HG02763 (cell line): Measurements from ENCODE around the gene RND2.
A peak's percentile ranks its signal among the peaks of the same experiment; 100 is the strongest.

Experiments used
- ATAC-seq: cut with Tn5 transposase; IDR thresholded peaks from one replicate; pipeline ENCODE4 v1.9.1; 2021; ENCODE audit warnings: mild to moderate bottlenecking, moderate library complexity; ENCODE audit not compliant: unreplicated experiment

Gene RND2

DNA sequence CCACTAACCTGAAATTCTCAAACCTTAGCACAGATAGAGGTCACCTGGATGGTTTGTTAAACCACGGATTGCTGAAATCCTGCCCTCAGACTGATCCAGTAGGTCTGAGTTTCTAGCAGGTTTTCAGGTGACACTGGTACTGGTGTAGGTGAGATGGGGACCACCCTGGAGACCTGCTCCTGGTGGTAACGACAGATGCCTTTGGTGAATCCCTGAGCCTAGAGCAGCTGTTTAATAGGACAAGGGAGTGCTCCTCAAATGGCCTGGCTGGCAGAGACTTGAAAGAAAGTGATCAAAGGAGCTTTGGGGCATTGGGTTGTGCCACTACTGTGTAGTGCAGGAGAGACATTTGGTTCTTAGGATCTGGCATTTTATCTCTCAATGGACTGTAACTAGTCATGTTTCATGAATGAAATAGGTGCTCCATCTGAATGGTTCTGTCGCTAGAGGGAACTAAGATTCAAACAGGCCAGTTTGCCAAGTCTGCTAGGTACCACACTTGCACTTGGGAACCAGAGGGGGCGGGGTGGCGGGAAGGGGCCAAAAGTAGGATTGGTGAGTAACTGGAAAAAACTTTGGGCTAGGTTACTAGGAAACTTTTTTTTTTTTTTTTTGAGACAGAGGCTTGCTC, 21.4 kb upstream of the RND2 start:
- ATAC-seq = no peak

DNA sequence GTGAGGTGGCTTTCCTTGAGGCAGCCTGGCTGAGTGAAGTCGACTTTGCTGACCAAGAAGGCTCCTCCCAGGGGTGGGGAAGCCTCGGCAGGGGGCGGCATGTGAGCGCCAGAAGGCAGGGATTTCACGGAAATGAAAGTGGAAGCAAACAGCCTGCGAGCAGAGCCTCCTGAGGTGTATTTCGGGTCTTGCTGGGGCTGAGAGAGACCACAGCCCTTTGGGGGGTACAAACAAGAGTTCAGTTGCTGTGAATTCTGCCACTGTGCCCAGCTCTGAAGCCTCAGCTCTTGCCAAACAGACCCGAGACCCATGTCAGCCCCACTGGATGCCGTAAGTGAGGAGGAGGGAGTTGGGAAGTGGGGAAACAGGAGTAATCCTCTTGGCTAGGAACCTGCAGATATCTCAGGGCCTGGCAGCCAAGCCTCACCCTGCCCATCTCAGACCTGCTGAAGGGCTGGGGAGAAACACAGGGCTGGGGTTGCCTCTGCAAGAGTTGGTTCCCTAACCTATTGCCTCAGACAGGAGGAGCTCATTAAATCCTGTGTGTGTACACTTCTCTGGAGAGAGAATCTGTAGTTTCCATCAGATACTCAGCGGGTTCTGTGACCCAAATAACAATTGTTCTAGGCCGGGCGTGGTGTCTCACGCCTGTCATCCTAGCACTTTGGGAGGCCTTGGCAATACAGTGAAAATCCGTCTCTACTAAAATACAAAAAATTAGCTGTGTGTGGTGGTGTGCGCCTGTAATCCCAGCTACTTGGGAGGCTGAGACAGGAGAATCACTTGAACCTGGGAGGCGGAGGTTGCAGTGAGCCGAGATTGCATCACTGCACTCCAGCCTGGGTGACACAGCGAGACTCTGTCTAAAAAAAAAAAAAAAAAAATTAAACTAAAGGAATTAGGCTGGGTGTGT, 18.1 kb upstream of the RND2 start, which contains the start of gene IFI35:
Gene IFI35, plus strand, starts transcription at position 146 of the 913 bp plus-strand sequence. Its CDS starts 164 bp downstream, at position 310.
- peak; percentile 83 for ATAC-seq

DNA sequence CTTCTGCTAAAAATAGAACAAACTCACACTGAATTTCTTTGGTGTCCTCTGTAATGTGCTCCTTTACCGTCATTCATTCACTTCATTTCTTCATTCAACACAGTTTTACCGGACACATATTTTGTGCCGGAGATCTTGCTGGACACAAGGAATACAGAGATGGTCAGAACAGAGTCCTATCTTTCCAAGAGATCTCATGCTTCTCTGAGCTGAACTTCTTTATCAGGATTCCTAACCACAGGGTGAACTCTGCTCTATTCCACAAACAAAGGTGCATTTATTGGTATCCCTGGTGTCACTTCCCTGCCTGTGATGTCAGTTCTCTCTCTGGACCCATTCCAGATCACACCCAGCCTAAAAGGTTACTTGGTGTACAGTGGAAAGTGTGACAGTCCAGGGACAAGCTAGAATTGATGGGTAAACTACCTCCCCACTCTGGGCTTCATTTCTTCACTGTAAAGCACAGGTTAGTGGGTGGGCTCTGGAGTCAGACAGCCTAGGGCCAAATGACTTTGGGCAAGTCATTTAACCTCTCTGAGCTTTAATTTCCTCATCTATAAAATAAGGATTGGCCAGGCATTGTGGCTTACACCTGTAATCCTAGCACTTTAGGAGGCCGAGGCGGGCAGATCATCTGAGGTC, 14.2 kb upstream of the RND2 start:
- ATAC-seq = no peak

DNA sequence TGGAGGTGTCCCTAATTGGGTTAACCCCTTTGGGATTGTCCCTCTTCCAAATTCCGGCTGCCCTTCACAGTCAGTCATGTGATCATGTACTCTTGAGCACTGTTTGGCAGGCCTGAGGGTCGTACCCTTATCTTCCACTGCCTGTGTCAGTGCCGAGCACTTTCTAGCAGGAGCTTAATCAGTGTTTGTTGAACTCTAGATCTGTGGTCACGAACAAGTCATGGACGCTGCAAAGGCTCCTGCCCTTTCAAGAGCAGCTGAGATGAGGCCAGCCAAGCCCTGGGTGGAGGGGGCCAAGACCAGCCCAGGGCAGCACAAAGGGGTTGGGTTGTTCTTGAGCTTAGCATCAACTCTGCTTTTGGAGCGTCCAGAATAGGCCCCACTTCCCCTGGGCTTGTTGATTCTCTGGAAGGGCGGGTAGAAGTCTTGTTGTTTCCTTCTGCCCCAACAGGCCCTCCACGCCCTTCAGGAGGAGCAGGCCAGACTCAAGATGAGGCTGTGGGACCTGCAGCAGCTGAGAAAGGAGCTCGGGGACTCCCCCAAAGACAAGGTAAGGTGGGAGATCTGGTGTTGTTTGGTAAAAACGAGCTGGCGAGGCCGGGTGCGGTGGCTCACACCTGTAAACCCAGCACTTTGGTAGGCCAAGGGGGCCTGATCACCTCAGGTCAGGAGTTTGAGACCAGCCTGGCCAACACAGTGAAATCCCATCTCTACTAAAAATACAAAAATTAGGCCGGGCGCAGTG, 13.1 kb upstream of the RND2 start:
- no peak for ATAC-seq

DNA sequence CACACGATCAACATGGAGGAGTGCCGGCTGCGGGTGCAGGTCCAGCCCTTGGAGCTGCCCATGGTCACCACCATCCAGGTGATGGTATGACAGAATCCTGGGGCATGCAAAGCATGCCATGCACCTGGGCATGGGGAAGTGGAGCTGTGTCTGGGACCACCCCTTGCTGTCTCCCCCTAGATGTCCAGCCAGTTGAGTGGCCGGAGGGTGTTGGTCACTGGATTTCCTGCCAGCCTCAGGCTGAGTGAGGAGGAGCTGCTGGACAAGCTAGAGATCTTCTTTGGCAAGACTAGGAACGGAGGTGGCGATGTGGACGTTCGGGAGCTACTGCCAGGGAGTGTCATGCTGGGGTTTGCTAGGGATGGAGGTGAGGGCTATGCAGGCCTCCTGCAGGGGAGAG, 11.7 kb upstream of the RND2 start:
- ATAC-seq = no peak

DNA sequence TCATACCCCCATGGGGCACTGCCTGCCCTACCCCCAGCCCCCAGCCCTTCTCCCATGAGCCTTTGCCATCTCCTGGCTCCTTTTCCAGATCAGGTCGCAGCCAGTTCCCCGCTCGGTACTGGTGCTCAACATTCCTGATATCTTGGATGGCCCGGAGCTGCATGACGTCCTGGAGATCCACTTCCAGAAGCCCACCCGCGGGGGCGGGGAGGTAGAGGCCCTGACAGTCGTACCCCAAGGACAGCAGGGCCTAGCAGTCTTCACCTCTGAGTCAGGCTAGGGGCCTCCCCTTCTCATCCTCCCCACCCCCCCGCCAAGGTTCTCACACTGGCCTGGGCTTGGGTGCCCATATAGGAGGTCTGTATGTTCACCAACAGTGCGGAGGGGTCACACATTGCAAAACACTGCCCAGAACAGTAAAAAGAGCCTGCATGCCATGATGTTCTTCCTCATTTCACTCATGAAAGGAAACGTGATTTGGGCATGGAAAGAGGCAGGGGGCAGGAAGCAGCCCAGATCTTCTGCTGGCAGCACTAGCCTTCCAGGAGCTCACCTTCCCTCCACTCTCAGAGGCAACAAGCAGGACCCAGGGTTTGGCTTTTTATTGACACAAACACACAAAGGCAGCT, 10.9 kb upstream of the RND2 start:
- no peak for ATAC-seq

GRCh38 chr17:43014649-43015542, 10.1 kb upstream of the RND2 start:
- no peak for ATAC-seq

- ATAC-seq = no peak
Observed at GRCh38 chr17:43015579-43015978, 9.5 kb upstream of the RND2 start.

DNA sequence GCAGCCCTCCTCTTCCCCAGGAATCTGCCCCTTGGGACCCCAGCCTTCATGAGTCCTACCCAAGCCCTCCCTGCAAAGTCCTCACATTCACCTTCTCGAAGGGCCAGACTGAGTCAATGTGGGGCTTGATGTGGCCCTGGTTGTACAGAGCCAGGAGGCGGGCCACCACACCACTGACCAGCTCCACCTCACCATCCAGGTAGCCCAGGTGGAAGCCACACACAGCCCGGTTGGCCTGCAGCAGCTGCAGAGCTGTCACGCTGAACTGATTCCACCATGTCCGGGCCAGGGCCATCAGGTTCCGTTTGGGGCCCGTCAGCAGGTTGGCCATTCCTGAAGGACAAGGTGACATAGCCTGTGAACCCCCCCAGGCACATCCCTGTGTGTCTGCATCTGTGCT, 8.8 kb upstream of the RND2 start:
- ATAC-seq = no peak

DNA sequence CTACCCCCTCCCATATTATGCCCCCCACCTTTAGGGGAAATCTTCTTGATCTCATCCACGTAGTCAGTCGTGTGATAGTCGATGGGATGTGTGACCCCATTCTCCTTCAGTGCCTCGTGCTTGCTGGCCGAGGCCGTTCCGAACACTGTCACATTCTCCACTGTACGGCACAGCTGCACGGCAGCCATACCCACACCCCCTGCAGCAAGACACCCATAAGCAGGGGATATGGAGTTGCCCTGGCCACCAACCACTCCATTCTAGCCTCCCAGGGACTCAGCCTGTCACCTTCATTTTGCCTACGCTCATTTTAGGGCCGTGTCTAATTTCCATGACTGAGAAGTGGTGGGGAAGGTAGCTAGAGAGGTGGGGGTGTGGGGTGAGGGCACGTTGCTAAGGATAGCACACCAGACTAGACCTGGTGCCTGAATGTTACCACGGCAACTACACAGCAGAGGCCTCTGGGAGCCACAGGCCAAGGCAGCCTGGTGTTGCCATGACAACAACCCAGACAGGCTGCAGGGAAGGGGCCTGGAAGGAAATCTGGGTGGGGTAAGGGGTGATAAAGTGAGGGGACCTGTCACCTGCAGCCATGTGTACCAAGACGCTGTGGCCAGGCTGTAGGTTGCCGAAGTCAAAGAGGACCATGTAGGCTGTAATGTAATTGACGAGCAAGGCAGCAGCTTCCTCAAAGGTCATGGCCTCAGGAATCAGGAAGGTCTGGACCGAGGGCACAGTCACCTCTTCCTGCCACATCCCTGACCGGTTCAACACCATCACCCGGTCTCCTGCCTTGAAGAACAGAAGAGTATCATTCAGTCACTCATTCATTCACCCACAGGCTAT, 6.8 kb upstream of the RND2 start:
- ATAC-seq = no peak

GRCh38 chr17:43018932-43019331, 6.1 kb upstream of the RND2 start:
- ATAC-seq = no peak

- ATAC-seq = no peak
Observed at GRCh38 chr17:43019418-43019817, 5.6 kb upstream of the RND2 start.

GRCh38 chr17:43020030-43020621, 4.9 kb upstream of the RND2 start:
- no peak for ATAC-seq

DNA sequence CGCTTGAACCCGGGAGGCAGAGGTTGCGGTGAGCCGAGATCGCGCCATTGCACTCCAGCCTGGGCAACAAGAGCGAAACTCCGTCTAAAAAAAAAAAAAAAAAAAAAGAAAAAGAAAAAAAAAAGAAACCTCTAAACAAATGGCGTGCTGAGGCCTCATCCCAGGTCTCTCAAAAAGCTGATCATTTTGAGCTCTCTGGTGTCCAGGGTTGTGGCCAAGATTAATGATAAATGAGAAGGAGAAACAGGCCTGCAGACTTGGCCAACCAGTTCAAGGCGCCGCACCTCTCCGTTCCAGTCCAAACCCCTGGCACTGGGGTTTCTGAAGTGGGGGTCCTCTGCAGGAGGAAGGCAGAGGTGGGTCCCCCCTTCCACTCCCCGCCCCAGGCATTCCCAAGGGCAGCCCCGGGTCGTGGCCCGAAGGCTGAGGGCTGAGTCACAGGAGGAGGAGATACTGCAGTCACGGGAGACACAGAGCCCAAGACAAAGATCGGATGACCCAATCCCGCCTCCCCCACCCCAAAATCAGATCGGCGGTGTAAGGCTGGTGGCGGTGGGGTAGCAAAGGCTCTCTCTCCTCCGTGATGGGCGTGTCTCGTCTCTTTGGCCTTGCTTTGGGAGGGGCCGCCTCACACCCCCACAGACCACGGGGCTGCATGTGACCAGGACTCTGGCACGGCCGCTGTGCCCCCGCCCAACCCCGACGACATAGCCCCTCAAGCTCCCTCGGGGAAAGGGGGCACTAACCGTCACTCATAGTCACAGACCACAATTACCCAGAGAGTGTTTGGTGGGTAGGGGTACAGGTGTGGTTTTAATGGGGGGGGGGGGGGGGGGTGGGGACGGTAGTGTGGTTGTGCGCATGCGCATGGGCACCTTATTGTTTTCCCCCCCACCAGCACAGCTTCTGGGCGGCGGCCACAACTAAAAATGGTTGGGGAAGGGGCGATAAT, 4.0 kb upstream of the RND2 start:
- ATAC-seq = no peak

GRCh38 chr17:43021741-43022512, 3.1 kb upstream of the RND2 start, which contains the start of gene VAT1:
Gene VAT1 (minus strand): TSS chr17:43022385. CDS start chr17:43022322, 63 bp downstream.
- ATAC-seq = no peak

- no peak for ATAC-seq
Observed at GRCh38 chr17:43025290-43025657, 243 bp downstream of the RND2 start.
